Measurements from ENCODE around the gene NDUFB7.

Gene NDUFB7

DNA sequence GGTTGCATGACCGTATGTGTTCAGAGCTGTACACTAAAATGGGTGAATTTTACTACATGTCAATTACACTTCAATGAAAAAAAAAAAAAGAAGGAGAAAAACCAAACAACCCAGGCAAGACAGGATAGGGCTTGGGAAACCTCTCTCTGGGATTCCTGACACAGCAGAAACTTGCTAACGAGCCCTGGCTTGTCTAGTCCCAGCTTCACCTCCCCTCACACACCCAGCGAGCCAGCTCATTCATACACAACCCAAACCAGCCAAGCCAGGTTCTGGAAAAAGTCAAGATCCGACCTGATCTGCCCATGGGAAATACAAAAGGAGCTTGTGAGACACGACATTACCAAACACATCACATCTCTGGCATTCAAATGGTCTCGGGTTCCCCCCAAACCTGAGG lies 46.1 kb downstream of the NDUFB7 start:
- no peak for DNase-seq (ENCODE audit: low read depth in 2 of 2, low spot score in 1 of 2)

DNA sequence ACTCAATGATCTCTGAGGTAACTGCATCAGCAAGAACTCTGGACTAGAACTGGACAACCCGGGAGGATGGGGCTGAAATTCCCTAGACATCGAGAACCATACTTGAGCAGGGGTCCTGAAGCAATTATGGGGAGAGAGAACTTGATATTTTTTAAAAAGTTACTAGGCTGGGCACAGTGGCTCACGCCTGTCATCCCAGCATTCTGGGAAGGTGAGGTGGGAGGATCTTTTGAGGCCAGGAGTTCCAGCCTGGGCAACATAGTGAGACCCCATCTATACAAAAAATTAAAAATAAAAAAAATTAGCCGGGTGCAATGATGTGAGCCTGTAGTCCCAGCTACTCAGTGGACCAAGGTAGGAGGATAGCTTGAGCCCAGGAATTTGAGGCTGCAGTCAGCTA lies 51.3 kb downstream of the NDUFB7 start:
- no peak for DNase-seq (ENCODE audit: low read depth in 2 of 2, low spot score in 1 of 2)

DNA sequence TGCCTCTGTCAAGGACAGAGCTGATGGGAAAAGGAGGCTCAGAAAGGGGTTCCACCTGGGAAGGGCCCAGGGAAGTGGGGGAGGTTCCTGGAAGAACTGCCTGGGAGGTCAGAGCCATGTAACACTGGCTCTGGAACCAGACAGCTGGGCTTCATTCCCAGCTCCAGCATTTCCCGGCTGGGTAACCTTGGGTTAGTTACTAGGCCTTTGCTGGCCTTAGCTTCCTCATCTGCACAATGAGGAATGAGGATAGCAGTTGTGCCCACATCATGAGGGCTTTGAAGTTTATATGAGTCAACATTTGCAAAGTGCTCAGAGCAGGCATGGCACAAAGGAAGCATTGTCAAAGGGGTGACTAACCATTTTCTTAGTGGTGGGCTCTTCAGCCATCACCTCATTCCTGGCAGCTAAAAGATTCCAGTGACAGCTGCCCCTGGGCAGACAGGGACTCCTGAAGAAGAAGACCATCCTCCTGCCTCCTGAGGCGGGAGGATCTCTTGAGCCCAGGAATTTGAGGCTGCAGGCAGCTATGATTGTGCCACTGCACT lies 51.9 kb downstream of the NDUFB7 start:
- DNase-seq (ENCODE audit: low read depth in 2 of 2, low spot score in 1 of 2): no peak

DNA sequence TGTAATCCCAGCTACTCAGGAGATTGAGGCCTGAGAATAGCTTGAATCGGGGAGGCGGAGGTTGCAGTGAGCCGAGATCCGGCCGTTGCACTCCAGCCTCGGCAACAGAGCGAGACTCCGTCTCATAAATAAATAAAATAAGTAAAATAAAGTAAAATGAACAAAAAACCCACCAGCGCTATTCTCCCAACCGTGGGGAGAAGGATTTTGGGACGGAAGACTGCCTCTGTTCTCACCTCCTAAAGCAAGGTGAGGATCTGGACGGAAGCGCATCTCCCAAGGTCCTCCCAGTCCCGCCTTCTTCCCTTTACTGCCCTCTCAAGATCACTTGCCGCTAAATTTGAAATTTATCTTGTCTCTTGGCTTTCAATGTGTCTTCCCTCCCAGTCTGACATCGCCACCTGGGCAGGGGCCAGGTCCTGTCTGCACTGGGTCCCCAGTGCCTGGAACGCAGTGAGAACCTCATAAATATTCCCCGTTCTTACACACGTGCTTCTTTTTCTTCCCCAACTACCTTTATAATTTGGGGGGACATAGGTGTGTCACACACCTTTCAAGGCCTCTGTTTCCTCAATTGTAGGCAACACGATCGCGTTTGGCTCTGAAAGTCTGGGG lies 52.5 kb downstream of the NDUFB7 start:
- DNase-seq (ENCODE audit: low read depth in 2 of 2, low spot score in 1 of 2): no peak

DNA sequence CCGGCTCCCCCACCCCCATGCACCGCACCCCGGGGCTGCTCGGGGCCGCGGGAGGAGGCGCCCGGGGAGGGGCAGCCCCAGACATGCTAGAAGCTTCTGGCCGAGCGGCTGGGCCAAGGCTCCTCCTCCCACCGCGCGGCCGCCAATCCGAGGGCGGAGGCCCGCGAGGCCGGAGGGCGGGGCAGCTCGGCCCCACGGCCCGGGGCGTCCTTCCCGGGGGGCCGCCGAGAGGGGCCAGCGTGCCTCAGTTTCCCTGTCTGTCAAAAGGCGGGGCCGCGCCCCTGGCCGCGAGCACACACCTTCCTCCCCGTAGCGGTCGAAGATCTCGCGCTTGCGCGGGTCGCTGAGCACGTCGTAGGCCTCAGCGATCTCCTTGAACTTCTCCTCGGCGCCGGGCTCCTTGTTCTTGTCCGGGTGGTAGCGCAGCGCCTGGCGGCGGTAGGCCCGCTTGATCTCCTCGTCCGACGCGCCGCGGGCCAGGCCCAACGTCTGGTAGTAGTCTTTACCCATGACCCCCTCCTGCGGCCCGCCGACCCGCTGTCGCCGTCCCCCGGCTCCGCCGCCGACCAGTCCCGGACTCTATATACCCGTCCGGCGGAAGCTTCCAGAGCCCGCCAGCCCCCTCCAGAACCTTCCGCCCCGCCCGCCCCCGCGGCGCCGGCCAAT lies 53.9 kb downstream of the NDUFB7 start, which contains the start of gene DNAJB1:
TSS of gene DNAJB1 (minus strand) at position 558 of the 666 bp plus-strand sequence. CDS start at position 510, 48 bp downstream.
- DNase-seq (ENCODE audit: low read depth in 2 of 2, low spot score in 1 of 2): peak; percentile 32 to 47

DNA sequence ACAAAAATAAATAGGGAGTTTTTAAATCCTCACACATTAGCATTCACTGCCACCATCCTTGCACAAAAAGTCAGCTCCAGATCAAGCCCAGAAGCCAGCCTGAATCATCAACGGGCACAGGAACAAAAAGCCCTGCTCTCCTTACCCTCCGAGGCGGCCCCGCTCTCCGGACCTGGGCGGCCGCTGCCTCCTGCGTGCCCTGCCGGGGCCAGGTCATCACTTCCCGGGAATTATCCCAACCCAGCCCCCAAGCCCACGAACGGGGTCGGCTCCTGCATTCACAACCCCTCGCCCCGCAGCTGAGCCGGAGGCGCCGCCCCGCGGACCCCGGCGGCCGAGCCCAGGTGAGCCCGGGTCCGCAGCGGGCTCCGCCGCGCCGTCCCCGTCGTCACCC lies 54.4 kb downstream of the NDUFB7 start:
- no peak for DNase-seq (ENCODE audit: low read depth in 2 of 2, low spot score in 1 of 2)

DNA sequence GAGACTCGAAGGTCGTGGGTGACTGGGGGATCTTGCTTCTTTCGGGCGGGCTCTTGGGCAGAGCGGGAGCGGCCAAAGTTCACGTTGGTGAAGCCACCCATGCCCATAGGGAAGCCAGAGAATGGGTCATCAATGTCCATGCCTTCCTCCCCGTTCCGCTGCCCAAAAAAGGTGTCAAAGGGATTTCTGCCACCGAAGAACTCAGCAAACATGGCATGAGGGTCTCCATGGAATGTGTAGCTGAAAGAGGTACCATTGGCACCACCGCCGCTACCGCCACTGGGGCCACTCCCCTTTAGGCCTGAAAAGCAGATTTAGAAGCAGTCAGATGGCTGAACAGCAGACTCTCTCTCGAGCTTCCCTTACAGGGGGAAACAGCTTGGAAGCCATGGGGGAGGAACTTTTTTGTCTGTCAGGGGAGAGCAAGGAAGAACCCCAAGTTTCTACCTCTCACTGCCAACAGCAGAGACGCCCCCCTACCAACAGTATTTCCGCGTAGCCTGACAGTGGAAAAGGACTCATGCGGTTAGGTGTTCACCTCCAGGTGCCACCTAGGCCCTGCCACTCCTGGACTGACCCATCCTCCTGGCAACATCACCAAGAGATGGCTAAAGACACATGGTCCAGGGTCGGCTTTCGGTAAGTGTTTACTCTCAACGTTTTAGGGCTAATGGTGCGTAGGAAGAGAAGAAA lies 55.0 kb downstream of the NDUFB7 start:
- DNase-seq (ENCODE audit: low read depth in 2 of 2, low spot score in 1 of 2): no peak
